Smooth muscle cell of the pulmonary artery (primary cell): Measurements from ENCODE around the gene SPANXA1. TPM values are rescaled to one million over a fixed set of nuclear protein-coding genes. Genes with fewer than 3 reads are reported as not detected.

Experiments
- total RNA-seq: library from RNA; depleted of rRNA; stranded (reverse); fragments of >200 nt; gene quantifications from 2 replicates; pipeline ENCODE4 v1.2.3, GENCODE V29; 2014

SPANXA1 gene
- total RNA-seq = not detected in 2 replicates

GRCh38 chrX:141584638-141585037 is at the start of gene SPANXA1:
Gene SPANXA1 (minus strand): TSS chrX:141584738. CDS start chrX:141584678, 60 bp downstream.

DNA sequence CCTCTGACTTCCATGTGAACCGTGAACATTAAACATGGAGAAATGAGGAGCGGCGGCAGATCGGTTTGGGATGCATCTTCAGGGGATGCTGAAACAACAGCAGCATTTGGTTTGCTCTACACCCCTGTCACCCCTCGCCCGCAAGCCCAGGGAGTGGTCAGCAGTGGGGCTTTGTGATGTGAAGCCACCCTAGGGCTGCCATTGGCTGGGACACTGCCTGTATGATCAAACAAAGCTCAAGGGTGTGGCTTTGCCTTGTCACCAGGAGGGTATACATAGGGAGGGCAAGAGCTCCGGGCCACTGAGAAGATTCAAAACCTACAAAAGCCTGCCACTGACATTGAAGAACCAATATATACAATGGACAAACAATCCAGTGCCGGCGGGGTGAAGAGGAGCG is 4.9 kb upstream of the SPANXA1 start, which contains the start of gene SPANXA2:
Gene SPANXA2, plus strand, starts transcription at position 301 of the 400 bp plus-strand sequence. Its CDS starts 60 bp downstream, at position 361.

Other genes starting within 250 kb of the SPANXA1 start
- gene SPANXA2, start 5.0 kb upstream of the SPANXA1 start, total RNA-seq = not detected in 2 replicates
- gene SPANXD, start 114.0 kb upstream of the SPANXA1 start, total RNA-seq = not detected in 2 replicates